GM21526 (cell line): ENCODE measurements around the gene NKD2.

ENCODE experiments used
- ATAC-seq: cut with Tn5 transposase; IDR thresholded peaks from one replicate; pipeline ENCODE4 v1.9.1; 2021; ENCODE audit warnings: moderate library complexity; ENCODE audit not compliant: unreplicated experiment, low FRiP score

Gene NKD2

DNA sequence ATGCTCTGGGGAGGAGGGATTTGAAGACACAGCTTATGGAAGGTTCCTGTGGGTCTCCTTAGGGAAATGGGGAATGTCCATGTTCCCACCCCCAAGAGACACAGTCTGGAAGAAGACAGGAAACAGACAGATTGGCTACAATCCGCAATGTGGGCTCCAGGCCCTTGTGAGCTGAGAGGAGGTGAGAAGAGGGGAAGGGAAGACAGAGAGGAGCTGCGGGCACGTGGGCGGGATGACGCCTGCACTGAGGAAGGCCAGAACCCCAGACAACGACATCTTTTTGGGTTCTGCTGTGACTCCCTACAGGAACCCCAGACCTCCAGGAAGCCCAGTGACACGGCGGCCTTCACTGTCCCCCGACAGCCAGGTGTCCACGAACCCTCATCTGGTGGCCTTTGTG is 29.9 kb upstream of the NKD2 start:
- ATAC-seq = no peak

DNA sequence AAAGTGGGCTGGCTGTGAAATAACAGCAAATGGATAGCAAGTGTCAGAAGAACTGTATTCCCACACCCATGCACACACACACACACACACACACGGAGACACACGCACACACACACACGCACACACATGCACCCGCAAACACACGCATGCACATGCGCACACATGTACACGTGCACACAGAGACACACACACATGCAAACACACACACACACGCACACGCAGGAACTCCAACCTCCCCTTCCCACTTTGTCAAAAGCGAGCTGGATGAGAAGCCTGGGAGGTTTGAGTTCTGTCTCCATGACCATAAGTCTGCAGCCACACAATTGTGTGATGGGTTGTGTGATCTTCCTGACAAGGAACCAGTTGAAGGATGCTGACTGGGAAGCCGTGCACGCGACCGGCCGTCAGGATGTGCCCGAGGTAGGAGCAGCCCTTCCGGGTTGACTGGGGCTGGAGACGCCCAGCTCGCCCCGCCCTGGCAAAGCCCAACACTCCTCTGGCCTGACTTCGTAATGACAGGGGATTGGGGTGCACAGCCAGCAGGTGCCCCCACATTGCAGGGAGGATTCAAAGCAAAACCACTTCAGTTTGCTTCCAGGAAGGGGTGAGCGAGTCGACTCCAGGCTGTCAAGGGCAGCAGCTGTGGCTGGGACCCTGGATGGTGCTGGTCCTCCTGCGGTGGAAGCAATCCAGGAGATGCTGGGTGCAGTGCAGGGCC is 29.3 kb upstream of the NKD2 start:
- no peak for ATAC-seq

DNA sequence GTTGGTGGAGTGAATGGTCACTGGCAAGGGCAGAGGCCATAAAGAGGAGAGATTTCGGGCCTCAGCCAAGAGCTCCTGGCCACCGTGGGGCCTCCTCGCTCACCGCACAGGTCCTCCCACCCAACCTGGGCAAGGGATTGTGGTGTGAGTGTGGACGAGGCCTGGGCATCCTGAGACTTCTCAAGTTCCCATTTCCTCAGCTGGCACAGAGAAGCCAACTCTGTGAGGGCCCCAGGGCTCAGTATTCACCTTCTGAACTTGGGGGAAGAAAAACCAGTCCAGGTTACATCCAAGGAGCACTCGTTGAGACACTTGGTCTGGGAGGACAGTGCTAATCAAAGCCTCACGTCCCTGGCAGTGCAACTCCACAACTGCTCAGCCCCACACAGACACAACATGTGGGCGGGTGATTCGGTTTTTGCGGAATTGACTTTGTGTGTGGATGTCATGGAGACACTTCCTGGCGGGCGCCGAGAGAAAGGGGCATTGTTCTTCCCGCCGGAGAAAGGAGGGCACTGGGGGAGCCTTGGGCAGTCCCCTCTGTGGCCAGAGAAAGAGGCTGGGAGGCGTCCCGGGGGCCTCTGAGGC is 28.5 kb upstream of the NKD2 start:
- ATAC-seq = no peak

DNA sequence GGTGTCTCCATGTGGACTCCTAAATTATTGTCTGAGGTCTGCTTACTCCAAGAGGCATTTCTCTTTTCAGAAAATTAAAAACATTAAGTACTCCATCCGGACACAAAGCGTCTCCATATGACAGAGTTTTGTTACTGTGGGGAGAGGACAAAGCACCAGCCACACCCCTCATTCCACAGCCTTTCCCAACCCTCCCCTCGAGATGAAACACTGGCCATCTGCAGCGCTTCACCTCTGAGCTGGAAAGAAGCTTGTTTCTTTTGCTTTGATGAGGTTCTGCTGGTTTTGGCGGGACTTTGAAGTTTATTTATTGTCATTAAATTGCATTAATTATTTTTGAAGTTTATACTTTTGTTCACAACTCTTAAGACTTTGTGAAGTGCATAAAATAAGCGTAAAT is 27.6 kb upstream of the NKD2 start:
- no peak for ATAC-seq

DNA sequence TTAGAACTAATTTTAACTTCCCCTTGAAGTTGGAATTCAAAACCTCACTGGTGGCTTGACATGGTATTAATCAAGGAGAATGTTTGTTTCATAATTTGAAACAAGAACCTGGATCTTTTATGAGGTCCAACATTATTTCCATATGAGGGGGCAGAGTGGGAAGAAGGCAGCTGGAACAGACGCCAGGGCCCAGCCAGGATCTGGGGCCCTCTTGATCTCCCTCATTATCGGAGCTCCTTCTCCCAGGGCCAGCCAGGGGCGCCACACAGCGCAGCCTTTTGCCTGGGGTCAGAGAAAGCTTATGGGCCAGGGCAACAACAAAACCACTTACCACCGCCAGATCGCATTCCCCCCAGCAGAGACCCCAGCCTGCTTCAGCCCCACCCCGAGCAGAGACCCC is 27.1 kb upstream of the NKD2 start:
- ATAC-seq = no peak

DNA sequence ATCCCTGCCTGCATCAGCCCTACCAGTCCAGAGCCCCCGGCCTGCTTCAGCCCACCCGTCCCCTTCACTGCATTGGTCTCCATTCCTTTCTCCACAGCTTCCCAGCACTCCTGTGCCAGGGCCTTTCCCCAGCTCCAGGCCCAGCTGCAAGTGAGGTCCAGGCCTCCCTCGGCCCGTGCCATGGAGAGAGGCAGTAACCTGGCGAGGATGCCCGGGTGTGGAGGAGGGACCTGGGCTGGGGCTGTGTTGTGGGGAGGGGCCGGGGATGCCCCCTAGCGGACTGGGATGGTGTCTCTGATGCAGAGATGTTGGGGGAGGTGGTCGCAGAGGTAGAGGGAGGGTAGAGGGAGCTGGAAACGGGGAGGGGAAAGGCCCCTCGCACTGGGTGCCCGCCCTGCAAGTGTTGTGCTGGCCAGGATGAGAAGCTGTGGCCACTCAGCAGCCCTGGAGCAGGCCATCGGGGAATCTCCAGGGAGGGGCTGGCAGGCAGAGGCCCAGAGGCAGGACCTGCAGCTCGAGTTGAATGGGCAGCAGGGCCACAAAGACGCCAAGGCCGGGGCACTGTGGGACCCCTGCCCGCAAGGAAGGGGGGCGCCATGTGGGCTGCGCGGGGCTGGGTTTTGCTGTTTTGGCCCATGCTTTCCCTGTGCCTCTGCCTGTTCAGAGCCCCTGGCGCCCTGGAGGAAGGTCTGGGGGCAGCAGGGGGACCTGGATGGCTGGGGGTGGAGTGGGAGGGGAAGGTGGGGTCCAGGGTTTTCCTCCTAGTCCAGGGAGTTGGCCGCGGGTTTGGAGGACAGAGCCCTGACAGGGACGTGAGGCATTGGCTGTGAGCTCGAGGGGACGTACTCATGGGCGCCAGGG is 26.0 kb upstream of the NKD2 start:
- ATAC-seq = no peak

DNA sequence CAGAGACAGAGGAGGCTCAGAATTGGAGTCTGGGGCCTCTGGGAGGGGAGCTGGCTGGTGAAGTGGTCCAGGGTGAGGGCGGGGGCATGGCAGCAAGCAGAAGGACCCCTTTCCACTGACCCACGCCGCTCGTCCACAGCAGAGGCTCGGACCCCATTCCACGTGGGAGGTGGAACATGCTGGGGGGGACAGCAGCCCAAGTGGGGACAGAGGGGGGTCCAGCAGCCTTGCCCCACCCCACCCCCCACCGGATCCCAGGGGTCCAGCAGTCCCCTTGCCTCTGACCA is 25.4 kb upstream of the NKD2 start:
- ATAC-seq = no peak

DNA sequence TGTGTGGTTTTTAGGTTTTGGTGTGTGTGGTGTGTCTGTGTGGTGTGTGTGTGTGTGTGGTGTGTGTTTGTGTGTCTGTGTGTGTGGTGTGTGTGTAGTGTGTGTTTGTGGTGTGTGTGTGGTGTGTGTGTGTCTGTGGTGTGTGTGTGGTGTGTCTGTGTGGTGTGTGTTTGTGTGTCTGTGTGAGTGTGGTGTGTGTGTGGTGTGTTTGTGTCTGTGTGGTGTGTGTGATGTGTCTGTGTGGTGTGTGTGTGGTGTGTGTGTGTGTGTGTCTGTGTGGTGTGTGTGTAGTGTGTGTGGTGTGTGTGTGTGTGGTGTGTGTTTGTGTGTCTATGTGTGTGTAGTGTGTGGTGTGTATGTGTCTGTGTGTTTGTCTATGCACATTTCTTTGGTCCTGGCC is 25.0 kb upstream of the NKD2 start:
- no peak for ATAC-seq

DNA sequence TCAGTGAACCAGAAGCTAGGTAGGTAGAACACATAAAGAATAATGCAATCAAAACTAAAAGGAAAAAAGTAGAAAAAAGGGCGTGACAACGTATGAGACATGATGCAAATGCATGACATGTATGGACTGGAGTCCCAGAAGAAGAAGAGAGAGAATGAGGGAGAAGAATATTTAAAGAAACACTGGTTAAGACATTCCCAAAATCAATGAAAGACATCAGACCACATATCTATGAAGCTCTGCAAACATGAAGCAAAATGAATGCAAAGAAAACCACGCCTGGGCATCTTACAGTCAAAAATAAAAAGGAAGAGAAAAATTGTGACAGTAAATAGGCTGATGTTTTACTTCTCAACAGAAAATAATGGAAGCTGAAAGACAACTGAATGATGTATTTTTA is 23.8 kb upstream of the NKD2 start:
- no peak for ATAC-seq

DNA sequence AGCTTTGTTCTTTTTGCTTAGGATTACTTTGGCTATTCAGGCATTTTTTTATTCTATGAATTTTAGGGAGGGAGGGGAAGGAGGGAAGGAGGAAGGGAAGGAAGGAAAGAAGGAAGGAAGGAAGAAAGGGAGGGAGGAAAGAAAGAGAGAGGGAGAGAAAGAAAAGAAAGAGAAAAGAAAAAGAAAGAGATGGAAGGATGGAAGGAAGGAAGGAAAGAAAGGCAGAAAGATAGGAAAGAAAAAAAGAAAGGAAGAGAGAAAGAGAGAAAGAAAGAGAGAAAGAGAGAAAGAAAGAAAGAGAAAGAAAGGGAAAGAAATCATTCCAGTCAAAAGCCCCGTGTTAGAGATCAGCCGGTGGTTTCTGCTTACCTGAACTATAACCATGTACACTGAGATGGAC is 20.8 kb upstream of the NKD2 start:
- no peak for ATAC-seq

DNA sequence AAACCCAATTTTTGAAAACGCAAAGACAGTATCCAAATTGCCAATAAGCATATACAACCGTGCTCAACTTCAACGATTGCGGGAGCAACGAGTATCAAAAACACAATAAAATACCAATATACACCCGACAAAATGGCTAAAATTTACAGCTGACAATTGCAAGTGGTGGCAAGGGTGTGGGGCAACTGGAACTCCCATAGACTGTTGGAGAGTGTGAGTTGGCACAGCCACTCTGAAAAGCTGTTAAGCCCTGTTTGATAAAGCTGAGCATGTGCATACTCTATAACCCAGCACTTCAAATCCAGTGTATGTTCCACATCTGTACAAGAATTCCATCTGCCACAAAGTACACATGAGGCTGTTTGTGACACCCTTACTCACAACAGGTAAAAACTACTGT is 20.3 kb upstream of the NKD2 start:
- ATAC-seq = no peak

DNA sequence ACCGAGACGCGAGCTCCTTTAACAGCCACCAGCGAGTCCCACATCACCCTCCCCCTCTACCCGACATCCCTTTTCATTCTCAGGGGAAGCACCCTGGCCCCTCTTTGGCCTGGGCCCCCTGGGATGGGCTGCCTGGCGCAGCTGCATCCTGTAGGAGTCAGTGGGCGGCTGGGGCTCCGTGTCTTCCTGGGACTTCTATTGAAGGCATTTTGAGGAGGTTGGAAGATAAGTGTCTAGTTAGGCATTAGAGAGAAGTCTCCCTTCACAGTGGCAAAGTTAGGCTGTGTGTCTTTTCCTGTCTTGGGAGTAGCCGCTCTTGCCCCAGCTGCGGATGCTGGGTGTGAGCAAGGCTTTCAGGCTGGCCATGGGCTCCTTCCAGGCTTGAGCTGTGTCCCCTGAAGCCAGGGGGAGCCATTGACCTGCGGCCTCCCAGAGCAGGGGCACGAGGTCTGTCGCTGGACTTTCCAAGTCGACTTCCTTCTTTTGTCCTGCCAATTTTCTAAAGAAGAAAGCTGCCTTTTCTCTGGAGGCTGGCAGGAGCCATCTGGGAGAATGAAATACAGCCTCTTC is 18.6 kb upstream of the NKD2 start:
- no peak for ATAC-seq

DNA sequence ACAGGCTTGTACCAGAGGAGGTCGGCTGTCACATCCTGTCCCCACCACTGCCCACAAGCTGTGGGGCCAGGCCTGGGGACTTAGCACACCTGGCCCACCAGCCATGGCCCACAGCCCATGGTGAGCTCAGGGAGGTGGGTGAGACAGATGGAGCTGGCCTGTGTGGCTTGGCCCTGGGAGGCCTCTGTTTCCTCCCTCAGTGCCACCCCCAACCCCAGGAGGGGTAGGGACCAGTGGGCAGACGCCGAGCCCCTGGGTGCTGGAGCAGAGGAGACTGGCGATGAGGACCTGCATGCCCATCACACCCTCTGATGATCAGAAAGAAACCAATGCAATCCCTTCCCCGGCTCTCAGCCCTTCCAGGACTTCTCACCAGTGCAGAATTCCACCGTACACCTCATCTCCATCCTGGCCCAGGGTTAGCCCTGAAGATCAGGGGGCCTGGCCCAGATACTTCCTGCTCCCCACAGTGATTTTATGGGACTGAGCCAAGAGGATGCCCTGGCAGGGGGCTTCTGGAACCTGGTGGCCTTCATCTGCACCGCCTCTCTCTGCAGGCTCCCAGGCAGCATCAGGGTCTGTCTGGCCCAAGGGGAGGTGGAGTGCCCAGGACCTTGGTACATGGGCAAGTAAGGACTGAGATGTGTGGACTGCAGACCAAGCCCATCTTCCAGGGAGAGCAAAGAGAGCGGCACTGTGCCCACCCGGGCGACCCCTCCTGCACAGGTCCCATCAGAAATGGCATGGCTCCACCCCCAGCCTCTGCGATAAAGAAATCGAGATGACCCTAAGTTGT is 16.9 kb upstream of the NKD2 start:
- no peak for ATAC-seq

DNA sequence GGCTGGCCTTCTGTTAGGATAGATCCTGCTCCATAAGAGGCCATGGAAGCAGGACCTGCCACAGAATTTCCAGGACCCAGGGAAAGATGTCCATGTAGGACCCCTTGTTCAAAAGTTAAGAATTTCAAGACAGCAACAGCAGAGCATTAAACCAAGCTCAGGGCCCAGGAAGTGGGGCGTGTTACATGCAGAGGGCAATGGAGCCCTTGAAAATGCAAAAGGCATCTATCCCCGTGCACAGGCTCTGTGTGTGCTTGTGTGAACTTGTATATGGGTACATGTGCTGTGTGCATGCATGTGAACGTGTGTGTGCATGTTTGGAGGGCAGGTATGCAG is 14.4 kb upstream of the NKD2 start:
- no peak for ATAC-seq

DNA sequence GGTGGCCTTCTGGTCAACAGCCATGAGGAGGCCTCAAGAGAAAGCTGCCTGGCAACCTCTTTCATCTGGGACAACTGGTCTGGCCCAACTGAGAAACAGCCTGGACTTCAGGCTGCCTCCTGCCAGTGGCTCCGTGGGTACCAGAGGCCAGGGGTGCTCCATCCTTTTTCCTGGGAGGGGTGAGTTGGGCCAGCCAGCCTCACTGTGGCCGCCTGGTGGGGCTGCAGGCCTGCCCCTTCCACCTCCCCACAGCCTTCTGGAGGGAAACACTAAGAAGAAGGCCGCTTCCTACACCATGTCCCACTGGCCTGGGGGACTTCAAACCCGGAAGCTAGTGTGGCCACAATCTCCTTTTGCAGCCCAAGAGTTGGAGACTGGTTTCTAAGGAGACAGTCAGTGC is 13.8 kb upstream of the NKD2 start:
- ATAC-seq = no peak

DNA sequence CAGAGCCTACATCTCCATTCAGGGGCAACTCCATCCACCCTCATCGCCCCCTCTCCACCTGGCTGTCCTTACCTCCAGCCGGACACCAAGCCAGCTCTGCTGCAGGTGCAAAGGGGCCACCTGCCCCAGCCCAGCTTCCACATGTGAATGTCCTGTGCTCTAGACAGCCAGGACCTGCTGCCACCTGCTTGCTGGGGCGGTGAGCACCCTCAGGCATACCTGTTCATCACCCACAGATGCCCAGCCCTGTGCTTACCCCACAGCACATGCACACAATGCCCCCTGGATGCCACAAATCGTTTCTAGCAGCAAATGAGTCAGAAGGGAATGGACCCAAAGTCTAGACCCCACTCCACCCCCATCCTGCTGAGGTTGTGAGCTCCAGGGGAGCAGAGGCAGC is 13.3 kb upstream of the NKD2 start:
- ATAC-seq = no peak

DNA sequence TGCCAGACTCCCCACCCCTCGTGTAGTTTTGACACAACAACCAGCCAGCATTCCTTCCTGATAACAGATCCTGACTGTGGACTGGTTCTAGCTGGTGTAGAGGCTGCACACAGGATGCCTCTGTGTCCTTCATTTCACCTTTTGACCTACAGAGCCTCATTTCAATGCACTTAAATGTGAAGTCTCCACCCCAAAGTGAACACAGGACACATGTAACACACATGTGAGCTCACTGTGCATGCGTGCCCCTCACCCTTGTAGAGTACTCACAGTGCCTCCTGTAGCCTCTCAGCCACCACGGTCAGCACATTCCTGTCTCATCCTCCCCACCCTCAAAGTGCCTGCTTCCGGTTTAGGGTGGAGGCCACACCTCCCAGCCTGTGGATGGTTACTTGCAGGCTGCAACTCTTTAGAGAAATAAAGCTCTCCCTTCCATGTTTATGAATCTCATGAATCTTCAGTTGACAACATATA is 11.6 kb upstream of the NKD2 start:
- no peak for ATAC-seq

DNA sequence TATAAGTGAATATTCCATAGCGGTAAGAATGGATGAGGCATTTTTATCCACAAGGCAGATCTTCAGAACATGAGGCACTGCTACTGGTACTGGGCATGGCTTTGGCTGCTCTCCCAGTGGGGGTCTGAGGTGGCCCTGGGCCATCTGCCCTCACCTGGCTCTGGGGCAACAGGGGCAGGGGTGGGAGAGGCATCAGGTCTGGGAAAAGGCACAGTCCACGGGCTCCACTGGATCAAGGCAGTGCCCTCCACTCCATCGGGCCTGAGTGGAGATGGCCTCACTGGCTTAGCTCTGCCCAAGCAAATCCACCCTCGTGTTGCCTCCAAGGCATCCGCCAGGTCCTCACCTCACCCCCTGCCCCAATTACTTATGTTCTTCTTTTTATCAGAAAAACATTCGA is 10.9 kb upstream of the NKD2 start:
- ATAC-seq = no peak

DNA sequence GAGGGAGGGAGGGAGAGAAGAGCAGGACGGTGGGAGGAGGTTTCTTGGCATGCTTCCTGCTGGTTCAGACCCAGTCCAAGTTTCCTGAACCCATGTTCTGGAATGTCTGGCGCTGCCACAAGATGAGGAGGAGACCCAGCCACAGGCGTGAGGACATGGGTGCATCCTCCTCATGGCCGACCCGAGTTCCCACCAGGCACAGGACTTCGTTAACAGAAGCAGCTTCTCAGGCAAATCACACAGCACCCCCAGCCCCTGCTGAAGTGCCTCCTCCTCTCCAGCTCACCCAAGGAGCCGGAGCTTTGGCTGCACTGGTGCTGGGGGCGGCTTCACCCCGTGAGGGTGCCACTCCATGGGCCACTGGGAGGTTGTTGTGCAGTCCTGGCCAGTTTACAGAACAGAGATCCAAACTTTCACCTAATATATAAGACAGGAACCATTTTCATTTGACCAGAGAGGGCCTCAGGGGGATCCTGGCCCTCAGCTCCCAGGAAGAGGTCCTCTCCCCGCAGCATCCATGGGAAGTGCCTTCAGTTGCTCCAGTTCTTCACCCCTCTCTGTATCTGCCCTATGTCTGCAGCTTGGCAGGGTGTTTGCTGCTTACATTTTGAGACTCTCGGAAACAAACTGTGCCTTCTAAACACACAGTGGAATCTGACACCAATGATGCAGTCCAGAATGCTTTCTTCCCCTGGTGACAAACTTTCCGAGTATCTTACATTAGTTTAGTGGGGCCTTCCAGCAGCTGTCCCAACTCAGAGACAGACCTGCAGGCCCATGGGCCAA is 10.2 kb upstream of the NKD2 start:
- ATAC-seq = no peak

DNA sequence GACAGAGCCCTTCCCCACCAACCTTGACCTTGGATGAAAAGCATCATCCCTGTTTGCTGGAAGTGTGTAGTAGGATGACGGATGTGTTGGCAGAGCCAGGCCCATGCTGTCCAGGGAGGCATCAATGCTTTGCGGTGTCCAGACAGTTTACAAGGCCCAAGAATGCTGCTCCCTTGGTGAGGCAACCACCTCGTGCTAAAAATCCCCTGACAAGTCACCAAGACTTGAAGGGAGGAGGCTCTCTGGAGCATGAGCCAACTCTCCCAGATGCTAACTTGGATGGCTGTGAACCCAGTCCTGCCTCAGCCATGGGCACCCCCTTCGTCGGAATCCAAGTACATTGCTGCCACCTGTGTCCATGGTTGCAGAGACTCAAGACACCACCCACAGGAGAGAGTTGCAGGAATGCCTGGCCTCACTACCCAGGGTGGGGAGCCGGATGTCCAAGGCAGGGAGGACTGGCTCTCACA is 9.5 kb upstream of the NKD2 start:
- ATAC-seq = no peak
